ENCODE data around the gene MOV10L1.

Gene MOV10L1

DNA sequence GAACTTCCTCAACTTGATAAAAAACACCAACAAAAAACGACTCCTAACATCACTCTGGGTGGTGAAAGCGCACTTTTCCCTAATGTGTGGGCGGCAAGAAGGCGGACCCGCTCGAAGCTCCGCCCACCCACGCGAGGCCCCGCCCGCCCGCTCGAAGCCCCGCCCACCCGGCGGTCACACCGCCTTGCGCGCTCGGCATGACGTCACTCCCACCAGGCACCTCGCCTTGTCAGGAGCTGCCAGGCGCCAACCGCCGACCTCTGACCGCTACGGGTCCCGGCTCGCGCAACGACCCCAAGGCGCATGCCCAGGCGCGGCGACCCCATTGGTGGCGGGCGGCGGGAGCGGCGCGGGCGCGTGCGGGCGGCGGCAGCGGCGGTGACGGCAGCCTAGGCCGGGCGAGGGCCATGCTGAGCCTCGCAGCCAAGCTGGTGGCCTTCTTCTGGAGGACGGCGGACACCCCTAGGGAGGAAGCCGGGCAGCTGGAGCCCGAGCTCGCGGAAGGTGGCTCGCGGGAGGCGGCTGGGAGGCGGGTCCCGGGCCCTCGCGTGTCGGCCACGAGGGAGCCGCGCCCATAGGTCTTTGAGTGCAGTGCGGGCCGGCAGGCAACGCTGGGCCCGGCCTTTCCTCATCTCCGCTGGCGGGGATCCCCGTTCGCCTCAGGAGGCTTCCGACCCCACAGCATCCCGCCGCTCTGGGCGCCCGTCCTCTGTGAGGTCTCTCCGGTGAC lies at the start of gene MOV10L1:
Gene MOV10L1, plus strand, starts transcription at position 325 of the 730 bp plus-strand sequence. Its CDS starts 83 bp downstream, at position 408.
- DNase-seq (ENCODE audit: low read depth in 2 of 2), result no peak

DNA sequence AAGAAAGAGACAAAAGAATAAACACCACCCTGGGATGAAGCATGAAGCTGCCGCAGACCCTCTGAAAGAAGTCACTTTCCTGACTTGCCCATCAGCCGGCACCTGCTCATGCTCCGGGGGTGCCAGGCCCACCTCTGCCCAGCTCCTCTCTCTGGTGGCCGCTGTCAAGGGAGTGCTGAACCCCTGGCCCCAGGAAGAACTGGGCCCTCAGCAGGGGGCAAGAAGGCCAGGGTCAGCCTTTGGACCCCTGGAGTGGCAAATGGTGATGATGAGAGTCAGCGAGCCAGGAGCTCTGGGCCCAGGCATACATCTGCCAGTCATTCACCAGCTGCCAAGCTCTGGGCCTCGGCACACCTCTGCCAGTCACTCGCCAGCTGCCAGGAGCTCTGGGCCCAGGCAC lies 49.1 kb upstream of the MOV10L1 start:
- DNase-seq (ENCODE audit: low read depth in 2 of 2), result no peak

DNA sequence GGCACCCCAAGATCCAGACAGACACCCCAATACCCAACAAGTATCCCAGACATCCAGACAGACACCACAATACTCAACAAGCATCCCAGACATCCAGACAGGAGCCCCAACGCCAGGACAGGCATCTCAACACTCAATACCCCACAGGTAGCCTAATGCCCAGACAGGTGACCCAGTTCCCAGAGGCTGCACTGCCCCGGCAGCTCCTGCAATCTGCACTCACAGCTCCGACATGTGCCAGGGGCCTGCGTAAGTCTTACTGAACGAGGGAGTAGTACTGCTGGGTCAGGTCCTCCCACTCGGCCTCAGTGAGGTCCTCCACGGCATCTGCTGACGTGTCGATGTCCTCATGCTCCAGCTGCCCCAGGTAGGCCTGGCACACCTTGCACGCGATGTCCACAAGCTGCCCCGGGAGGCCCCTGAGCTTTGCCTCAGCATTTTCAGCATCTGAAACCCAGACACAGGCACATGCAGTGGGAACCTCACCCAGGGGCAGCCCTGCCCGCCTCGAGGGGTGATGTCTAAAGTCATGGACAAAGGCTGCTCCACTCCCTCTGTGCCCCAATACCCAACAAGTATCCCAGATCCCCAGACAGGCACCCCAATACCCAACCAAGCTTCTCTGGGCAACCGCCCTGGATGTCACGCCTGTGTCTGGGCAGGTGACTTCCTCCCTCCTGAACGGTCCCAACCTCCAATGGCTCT lies 48.3 kb upstream of the MOV10L1 start:
- no peak for DNase-seq (ENCODE audit: low read depth in 2 of 2)

DNA sequence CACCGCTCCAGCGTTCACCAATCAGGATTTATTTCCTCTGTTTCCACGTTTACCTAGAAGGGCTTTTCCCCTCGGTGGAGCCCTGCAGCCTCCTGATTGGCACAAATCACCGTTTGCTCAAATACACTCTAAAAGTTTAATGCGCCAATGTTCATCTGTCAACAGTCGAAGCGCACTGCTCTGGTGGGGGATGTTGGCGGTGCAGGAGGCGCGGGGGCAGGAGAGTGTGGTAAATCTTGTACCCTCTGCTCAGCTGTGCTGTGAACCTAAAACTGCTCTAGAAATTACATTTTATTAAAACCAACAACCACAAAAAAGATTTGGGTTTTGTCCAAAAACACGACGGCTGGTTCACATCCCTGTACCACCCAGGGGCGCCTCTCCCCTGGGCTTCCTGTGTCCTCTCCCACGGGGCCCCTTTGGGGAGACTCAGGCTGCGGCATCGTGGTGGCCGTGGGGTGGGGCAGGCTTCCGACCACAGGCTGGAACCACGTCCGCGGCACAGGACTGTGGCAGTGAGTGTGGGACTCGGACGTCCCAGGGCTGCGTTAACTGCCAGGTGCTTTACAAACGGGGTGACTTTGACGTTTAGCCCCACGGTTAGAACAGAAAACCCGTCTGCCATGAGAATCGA lies 45.2 kb upstream of the MOV10L1 start:
- DNase-seq (ENCODE audit: low read depth in 2 of 2), result no peak

DNA sequence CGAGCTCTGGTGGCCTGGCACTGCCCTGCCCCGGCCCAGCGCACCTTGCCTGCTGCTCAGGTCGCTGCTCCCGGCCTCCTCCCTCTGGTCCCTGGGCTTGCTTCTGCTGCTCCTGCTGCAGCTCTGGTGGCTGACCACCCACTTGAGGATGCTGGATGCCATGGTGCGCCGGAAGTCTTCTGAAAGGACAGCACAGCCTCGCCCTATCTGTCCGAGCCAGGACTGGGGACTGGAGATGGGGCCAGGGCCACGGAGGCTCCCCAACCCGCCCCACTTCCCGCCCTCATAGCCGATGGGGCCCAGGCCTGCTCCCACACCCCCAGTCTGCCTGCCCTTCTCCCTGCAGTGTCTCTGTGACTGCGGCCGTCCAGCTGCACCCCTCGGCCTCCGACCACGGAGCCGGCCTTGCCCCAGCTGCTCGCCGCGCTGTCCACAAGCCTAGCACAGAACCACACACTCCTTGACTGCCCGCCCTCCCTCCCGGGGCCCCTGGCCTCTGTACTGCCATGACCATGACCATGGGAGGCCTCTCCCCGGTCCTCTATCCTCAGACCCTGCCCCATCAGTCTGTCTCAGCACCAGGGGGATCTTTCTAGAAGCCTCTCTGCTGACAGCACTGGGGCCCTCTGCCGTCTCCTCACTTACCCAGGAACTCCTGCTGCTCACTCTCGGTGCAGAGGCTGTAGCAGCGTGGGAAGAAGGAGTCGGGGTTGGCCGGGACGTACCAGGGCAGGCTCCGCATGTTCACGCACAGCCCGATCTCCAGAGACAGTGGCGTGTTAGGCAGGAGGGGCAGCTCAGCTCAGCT lies 44.4 kb upstream of the MOV10L1 start:
- DNase-seq (ENCODE audit: low read depth in 2 of 2), result no peak

DNA sequence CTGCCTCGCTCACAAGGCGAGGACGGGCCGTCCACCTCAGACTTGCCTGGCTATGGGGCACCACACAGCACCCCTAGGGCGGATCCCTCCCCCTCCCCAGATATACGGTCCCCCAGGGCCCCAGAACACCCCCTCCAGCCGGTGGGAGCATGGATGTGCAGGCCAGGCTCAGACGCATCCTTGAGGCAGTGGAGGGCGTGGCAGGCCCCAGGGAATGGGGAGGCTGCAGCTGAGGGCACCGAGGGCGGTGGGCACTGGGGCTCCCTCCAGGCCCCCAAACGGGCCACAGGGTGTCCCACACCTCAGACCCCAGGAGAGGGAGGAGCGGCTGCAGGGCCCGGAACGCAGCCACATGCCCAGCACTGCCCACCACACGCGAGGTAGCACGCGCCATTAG lies 43.8 kb upstream of the MOV10L1 start:
- no peak for DNase-seq (ENCODE audit: low read depth in 2 of 2)

DNA sequence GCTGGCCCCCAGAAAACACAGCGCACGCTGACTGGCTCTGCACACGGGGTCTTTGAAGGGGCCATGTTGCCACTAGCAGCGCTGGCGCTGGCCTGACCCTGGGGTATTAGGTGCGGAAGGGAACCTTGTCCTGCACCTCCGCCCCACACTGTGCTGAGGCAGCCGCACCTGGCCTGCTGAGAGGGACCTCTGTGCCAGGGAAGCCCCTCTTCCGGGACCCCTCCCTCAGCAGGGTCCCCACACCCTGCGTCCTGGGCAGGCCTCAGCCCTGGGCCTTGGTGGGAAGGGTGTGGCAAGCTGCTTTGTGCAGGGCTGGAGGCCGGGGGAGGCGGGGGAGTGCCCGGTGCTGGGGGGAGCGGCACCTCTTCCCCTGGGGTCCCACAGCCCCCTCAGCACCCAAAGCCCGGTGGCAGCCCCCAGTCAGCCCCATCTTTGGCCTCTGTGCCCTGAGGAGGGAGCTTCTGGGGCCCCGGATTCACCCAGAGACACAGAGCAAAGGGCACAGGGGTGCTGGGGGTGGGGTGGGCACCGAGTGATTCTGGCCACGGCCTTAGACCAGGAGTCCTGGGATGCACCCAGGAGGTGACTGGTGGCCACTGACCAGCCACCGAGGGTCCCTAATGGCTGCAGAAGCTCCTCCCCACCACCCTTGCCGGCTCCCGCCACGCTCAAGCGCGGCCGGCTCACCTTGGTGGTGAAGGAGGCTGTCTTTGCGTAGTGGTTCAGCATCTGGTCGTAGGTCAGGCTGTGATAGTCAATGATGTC lies 43.1 kb upstream of the MOV10L1 start:
- no peak for DNase-seq (ENCODE audit: low read depth in 2 of 2)

DNA sequence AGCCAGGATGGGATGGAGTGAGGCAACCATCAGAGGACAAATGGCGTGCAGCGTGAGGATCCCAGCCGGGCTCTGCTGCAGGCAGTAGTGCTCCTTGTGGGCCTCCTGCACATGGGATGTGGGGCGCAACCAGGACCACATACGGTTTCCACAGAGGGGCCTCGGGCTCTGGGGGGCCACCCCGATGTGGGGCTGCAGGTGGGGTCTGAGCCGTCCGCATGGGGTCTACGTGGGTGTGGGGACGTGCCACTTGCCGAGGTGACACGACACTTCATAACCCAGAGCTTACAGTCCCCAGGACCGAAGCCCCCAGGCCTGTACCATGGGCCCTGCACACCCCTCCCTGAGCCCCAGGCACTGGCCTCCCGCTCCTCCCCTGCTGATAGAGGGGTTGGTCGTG lies 42.5 kb upstream of the MOV10L1 start:
- DNase-seq (ENCODE audit: low read depth in 2 of 2), result no peak

DNA sequence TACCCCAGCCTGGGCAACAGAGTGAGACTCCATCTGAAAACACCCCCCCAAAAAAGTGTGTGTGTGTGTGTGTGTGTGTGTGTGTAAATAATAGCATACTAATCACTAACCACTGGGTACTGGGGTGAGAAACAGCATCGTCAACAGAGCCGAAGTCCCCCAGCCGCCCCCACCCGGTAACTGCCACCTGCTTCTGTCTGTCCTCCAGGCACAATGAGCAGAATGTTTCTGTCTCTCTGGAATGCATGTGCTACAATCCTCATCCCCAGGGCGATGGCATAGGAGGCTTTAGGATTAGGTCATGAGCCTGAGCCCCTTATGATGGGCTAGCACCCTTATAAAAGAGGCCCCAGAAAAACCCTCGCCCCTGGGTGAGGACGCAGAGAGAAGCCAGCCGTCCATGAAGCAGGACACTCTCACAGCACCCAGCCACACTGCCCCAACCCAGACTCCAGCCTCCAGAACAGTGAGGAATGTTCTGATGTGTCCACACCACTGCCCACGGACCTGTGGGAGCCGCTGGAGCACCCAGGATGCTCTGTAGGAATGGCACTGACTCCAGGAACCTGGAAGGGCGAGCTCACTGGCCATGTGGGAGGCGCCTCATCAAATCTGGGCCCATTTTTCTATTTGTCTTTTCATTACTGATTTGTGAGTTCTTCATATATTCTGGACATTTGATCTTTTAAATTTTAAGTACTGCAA lies 41.6 kb upstream of the MOV10L1 start:
- no peak for DNase-seq (ENCODE audit: low read depth in 2 of 2)

DNA sequence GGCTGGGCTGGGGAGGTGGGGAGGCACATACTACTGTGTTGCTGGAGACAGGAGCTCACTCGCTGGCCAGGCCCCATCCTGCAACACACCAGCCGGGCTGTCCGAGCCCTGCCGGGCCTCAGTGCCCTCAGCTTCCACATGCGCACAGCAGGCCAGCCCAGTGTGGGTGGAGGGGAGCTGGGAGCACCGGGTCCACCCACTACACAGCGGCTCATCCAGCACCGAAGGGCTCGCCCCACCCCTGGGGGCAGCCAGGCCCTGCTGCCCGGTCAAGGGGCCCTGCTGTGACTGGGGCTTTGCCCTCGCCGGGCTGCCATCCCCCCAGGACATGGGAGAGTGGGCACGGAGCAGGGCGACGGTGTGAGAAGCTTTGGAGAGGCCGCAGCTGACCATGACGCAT lies 41.0 kb upstream of the MOV10L1 start:
- DNase-seq (ENCODE audit: low read depth in 2 of 2), result no peak

DNA sequence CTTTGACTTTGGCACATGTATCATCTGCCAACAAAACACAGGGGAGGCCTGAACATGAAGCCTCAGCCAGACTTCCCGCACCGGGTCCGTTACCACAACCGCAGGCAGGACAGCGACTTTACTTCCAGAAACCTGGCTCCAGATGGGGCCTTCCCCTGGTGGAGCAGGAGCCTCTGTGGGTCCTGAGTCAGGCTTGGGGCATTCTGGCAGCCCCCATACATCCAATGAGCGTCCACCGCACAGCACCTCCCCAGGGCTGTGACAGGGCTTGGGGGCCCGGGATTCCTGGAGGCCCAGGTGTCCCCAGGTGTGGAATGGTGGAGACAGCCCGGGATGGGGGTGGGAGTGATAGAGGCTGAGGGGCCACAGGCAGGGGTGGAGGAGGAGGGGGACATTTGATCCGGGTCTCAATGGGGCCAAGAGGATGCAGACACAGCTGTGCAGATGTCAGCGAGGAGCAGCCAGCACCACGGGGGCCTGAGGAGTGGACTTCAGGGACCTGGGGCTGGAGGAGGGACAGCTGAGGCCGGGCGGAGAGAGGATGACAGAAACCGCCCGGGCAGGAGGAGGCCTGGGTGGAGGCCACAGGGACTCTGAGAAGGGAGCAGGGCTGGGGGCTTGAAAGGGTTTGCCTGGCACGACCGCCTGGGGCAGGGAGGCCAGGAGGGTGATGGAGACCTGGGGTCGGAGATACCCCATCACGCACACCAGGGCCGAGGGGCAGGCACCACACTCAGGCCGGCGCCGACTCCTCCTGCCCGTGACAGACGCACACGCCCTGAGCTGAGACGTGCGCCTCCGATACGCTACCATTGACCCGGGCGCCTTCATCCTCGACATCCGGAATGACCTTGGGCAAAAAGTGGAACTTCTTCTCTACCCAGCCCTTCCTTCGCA lies 40.3 kb upstream of the MOV10L1 start:
- no peak for DNase-seq (ENCODE audit: low read depth in 2 of 2)

DNA sequence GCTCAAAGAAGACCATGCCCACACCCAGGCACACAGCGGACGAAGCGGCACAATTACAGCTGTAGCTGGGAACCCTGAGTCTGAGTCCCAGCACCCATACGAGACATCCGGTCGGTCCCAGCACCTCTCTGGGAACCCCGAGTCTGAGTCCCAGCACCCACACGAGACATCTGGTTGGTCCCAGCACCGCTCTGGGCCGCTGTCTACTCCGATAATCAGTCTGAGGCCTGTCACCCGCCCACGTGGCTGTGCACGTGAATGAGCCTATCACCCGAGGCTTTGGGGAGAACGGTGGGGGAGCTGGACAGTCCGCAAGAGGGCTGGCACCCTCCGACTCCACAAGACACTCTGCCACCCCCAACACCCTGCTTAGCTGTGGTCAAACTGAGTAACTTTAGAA lies 37.9 kb upstream of the MOV10L1 start:
- DNase-seq (ENCODE audit: low read depth in 2 of 2), result no peak

DNA sequence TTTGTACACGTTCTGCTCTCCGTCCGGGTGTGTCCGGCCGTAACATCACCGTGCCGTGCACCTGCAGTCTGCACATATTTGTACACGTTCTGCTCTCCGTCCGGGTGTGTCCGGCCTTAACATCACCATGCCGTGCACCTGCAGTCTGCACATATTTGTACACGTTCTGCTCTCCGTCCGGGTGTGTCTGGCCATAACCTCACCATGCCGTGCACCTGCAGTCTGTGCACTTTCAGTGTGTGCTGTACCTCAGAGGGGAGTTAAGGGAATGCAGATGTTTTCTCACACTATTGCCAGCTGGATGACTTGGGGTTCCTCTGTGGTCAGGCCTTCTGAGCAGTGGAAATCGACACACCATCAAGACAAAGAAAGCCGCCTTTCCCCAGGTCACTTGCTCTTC lies 35.9 kb upstream of the MOV10L1 start:
- DNase-seq (ENCODE audit: low read depth in 2 of 2), result no peak

DNA sequence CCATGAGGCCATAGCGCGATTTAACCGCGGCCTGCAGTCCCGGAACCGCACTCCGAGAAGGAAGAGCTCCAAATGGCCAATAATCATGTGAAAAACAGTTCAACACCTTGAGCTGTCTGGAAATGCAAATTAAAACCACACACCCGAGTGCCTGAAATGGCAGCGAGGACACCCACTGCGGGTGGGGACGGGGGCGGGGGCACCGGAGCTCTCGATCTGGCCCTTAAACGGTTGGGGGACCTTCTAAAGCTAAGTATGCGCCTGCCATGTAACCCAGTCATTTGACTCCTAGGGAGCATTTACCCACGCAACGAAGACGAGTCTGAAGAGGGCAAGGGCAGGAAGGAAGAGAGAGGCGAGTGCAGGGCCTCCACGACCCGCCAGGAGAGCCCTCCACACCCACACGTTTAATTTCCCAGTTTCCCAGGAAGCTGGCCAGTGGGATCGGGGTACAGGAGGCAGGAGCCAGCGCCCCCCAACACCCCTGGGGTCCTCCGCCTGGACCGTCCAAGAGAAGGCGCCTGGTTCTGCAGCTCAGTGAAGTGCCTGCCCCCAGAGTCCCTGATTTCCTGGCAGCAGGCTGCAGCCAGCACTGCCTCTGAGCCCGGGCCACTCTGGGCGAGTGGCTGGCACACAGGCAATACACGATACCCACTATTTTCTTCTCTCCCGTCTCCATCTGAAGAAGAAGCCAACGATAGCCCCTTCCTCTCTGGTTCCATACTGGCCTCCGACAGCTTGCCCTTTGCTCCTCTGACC lies 33.4 kb upstream of the MOV10L1 start:
- no peak for DNase-seq (ENCODE audit: low read depth in 2 of 2)

DNA sequence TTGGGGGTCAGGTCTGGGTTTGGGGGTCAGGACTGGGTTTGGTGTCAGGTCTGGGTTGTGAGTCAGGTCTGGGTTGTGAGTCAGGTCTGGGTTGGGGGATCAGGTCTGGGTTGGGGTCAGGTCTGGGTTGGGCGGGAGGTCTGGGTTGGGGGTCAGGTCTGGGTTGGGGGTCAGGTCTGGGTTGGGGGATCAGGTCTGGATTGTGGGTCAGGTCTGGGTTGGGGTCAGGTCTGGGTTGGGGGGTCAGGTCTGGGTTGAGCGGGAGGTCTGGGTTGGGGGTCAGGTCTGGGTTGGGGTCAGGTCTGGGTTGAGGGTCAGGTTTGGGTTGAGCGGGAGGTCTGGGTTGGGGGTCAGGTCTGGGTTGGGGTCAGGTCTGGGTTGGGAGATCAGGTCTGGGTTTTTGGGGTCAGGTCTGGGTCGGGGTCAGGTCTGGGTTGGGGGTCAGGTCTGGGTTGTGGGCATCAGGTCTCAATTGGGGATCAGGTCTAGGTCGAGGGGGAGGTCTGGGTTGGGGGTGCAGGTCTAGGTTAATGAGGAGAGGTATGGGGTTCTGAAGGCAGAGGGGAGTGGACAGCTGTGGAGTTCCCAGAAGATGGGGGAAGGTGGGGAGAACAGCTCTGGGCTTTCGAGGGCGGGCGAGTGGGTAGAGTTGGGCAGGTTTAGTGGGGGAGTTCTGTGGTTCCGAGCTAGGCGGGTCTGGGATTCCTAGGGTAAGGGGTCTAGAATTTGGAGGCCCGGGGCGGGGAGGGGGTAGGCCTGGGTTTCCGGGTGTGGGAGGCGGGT lies 32.3 kb upstream of the MOV10L1 start:
- DNase-seq (ENCODE audit: low read depth in 2 of 2), result no peak

DNA sequence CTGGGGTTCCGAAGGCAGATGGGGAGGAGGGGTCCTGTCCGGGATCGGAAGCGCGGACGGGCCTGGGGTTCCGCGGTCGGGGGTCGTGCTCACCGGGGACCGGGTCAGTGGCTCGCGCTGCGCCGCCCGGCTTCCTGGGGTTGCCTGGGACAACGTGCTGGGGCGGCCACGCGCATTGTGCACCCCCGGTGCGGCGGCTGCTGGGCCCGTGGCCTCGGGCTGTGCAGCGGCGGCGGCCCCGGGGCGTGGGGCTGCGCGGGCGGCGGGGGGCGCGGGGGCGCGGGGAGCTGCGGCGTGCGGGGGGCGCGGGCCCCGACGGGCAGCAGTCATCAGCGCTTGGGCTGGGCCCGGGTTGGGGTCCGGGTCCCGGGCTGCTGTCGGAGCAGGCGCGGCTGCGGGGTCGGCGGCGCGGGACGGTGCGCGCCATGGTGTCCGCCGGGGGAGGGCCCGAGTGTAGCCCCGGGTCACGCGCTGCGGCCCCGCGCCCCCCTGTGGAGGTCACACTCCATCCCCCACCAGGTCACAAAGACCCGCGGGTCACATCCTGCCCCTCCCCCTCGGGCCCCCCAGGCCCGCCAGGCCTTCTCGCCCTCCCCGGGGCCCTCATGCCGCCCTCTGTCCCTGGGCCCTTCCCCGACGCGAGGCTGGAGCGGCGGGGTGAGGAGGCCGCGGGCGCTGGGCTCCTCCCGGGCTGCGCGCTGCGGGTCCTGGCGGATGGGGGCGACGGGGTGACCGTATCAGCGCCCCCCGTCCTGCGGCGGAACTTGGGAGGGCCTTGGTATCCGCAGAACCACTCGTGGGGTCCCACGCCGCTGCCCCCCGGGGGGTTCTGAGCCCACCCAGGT lies 31.5 kb upstream of the MOV10L1 start, which contains the start of gene TTLL8:
Gene TTLL8, minus strand, starts transcription at position 238 of the 845 bp plus-strand sequence.
- DNase-seq (ENCODE audit: low read depth in 2 of 2), result no peak
